ENCODE data around the gene DRC3.
"Not testable (repeated sequence)": the region's sequence is repeated elsewhere in the genome, so short reads cannot be mapped to it uniquely, and the experiment has no call there.

DRC3 gene

GRCh38 chr17:17993852-17994251 lies 21.2 kb downstream of the DRC3 start:
- no peak for DNase-seq (ENCODE audit: low spot score)

- no peak for DNase-seq (ENCODE audit: low spot score)
Observed at GRCh38 chr17:17994271-17995069, 21.8 kb downstream of the DRC3 start.

- DNase-seq (ENCODE audit: low spot score): not testable (repeated sequence)
Observed at GRCh38 chr17:17995887-17996286, 23.2 kb downstream of the DRC3 start.

- DNase-seq (ENCODE audit: low spot score): no peak
Observed at GRCh38 chr17:17998934-17999333, 26.3 kb downstream of the DRC3 start.

- DNase-seq (ENCODE audit: low spot score): no peak
Observed at GRCh38 chr17:17999364-18000029, 26.8 kb downstream of the DRC3 start.

GRCh38 chr17:18000030-18000408 lies 27.4 kb downstream of the DRC3 start:
- DNase-seq (ENCODE audit: low spot score): no peak

GRCh38 chr17:18002171-18002570 lies 29.5 kb downstream of the DRC3 start:
- DNase-seq (ENCODE audit: low spot score): no peak

GRCh38 chr17:18004345-18004744 lies 31.7 kb downstream of the DRC3 start:
- DNase-seq (ENCODE audit: low spot score): no peak

- no peak for DNase-seq (ENCODE audit: low spot score)
Observed at GRCh38 chr17:18004884-18005305, 32.2 kb downstream of the DRC3 start.

GRCh38 chr17:18005496-18005895 lies 32.8 kb downstream of the DRC3 start:
- DNase-seq (ENCODE audit: low spot score): no peak

GRCh38 chr17:18006495-18007239 lies 34.0 kb downstream of the DRC3 start:
- no peak for DNase-seq (ENCODE audit: low spot score)

- DNase-seq (ENCODE audit: low spot score): no peak
Observed at GRCh38 chr17:18008496-18009268, 36.0 kb downstream of the DRC3 start.

- no peak for DNase-seq (ENCODE audit: low spot score)
Observed at GRCh38 chr17:18009609-18010420, 37.2 kb downstream of the DRC3 start.

- no peak for DNase-seq (ENCODE audit: low spot score)
Observed at GRCh38 chr17:18011286-18011685, 38.6 kb downstream of the DRC3 start.

GRCh38 chr17:18014006-18014405 lies 41.3 kb downstream of the DRC3 start:
- no peak for DNase-seq (ENCODE audit: low spot score)

- DNase-seq (ENCODE audit: low spot score): no peak
Observed at GRCh38 chr17:18015593-18015992, 42.9 kb downstream of the DRC3 start.

GRCh38 chr17:18016426-18016825 lies 43.8 kb downstream of the DRC3 start:
- no peak for DNase-seq (ENCODE audit: low spot score)

- DNase-seq (ENCODE audit: low spot score): no peak
Observed at GRCh38 chr17:18017958-18018357, 45.3 kb downstream of the DRC3 start.

- DNase-seq (ENCODE audit: low spot score): no peak
Observed at GRCh38 chr17:18018411-18018921, 45.8 kb downstream of the DRC3 start.

- no peak for DNase-seq (ENCODE audit: low spot score)
Observed at GRCh38 chr17:18019838-18020154, 47.1 kb downstream of the DRC3 start.

- DNase-seq (ENCODE audit: low spot score): no peak
Observed at GRCh38 chr17:18020971-18021370, 48.3 kb downstream of the DRC3 start.

Measured in CD4-positive, alpha-beta T cell treated with Interleukin-6 at 100 ng/mL for 8 hours (primary cell).